ENCODE data around the gene COL4A5. TPM values are rescaled to one million over a fixed set of nuclear protein-coding genes. Genes with fewer than 3 reads are reported as not detected.
"Not testable (repeated sequence)": the region's sequence is repeated elsewhere in the genome, so short reads cannot be mapped to it uniquely, and the experiment has no call there.

Gene COL4A5
- total and polyA plus RNA-seq, 2 of the 8 experiments (the other 6 are each of a cell fraction or from before 2014, with no cell fraction given) = 24.9 to 30.2 TPM

GRCh38 chrX:108390976-108391717 lies 48.5 kb upstream of the COL4A5 start:
- H3K4ac ChIP-seq (replicated peaks; ENCODE audit: insufficient read length, low read depth, low read length); H4K20me1 ChIP-seq (replicated peaks in 1 of 2; ENCODE audit: control insufficient read depth in 1 of 2, insufficient read depth in 2 of 2, low read length in 2 of 2); H3K9me3 ChIP-seq (ENCODE audit: insufficient read depth in 2 of 2, low read depth in 1 of 2, low read length in 1 of 2); H3K9ac ChIP-seq (replicated peaks in 1 of 4; ENCODE audit: extremely low read depth in 1 of 4, low read depth in 3 of 4, low read length in 3 of 4); H3K23me2 ChIP-seq (ENCODE audit: low read depth, low read length); H2BK15ac ChIP-seq (ENCODE audit: low read length); H3K4me1 ChIP-seq (replicated peaks in 1 of 4; ENCODE audit: control insufficient read depth in 3 of 4, insufficient read depth in 4 of 4, low read length in 3 of 4); H2BK20ac ChIP-seq (ENCODE audit: low read length); H2AK5ac ChIP-seq (ENCODE audit: low read depth, low read length); H3K14ac ChIP-seq (ENCODE audit: insufficient read length); H3K27me3 ChIP-seq (replicated peaks in 1 of 4; ENCODE audit: control insufficient read depth in 3 of 4, extremely low read depth in 1 of 4, insufficient read depth in 3 of 4, low read length in 3 of 4); H3K23ac ChIP-seq (ENCODE audit: insufficient read length); H4K8ac ChIP-seq (ENCODE audit: extremely low read depth, insufficient read depth, low read length); H3K79me1 ChIP-seq (ENCODE audit: low read depth, low read length); H4K91ac ChIP-seq (replicated peaks; ENCODE audit: insufficient read length, low read length); H2BK5ac ChIP-seq (ENCODE audit: low read depth, low read length); H2AFZ ChIP-seq (ENCODE audit: low read length); H2BK12ac ChIP-seq (ENCODE audit: low read depth, low read length); FAIRE-seq; H2BK120ac ChIP-seq (replicated peaks; ENCODE audit: low read depth, low read length); POLR2A ChIA-PET (ENCODE audit: partially characterized antibody); H3K56ac ChIP-seq (replicated peaks; ENCODE audit: insufficient read length, low read depth, low read length); H3K79me2 ChIP-seq (ENCODE audit: control insufficient read depth in 1 of 2, insufficient read depth in 2 of 2, low read length in 2 of 2); H3K4me3 ChIP-seq (ENCODE audit: extremely low read depth in 1 of 4, insufficient read depth in 2 of 4, low read depth in 3 of 4, low read length in 4 of 4); H3K18ac ChIP-seq (ENCODE audit: extremely low read depth, low read length); DNase-seq (ENCODE audit: low read depth in 1 of 2, low spot score in 2 of 2); H3K27ac ChIP-seq (ENCODE audit: low read depth, low read length); H4K5ac ChIP-seq (ENCODE audit: insufficient read length, low read depth, low read length); H3K36me3 ChIP-seq (ENCODE audit: control insufficient read depth in 2 of 4, insufficient read depth in 4 of 4, low read length in 3 of 4): not testable (repeated sequence)
- 67% methylated on average over 8 of the region's 9 CpGs; no CpG with 5 or more reads in 1 of the 2 experiments for WGBS, 2 experiments (ENCODE audit: extremely low coverage in 1 of 2, insufficient coverage in 1 of 2, insufficient read length in 1 of 2, insufficient replicate concordance in 2 of 2, low coverage in 1 of 2, low lambda C conversion rate in 2 of 2, missing lambda C conversion rate in 1 of 2)
- CTCF ChIA-PET (ENCODE audit: partially characterized antibody) = interaction anchor here (1.4 kb wide), 1 partner anchor 87 kb away, joined by 3 read pairs; no protein-coding TSS in a partner anchor
- peak; percentile 56 for TF ChIP-seq ASH2L (IDR thresholded peaks at IDR 0.05; ENCODE audit: low read length)
- H3K4me2 ChIP-seq (ENCODE audit: insufficient read depth in 1 of 2, low read depth in 2 of 2, low read length in 2 of 2) = peak overlapping the region in 1 of 2 experiments; percentile 21; a peak in 1 of 4 replicates

All from H1 (cell line).